DOHH2 (cell line): ENCODE measurements around the gene IFT122.

ENCODE experiments used
- H3F3A ChIP-seq: fragments of 200-600 bp; sonication (generic), shearing (Covaris generic); 2 replicates; pipeline ENCODE4 v1.6.0; 2016; ENCODE audit warnings: antibody characterized with exemption, mild to moderate bottlenecking; ENCODE audit not compliant: control insufficient read depth, insufficient read depth
- H3K27ac ChIP-seq: fragments of 200-600 bp; sonication (generic); 2 replicates; pipeline ENCODE4 v1.5.1; 2014; ENCODE audit warnings: low read depth, mild to moderate bottlenecking, low read length, moderate library complexity
- H3K27me3 ChIP-seq: fragments of 200-600 bp; sonication (generic); 2 replicates; pipeline ENCODE4 v1.6.1; 2014; ENCODE audit warnings: mild to moderate bottlenecking, low read length, mixed read lengths; ENCODE audit not compliant: control insufficient read depth
- H3K36me3 ChIP-seq: fragments of 200-600 bp; sonication (generic); 2 replicates; pipeline ENCODE4 v1.6.1; 2014; ENCODE audit warnings: mild to moderate bottlenecking, low read length, moderate library complexity, mixed read lengths; ENCODE audit not compliant: control insufficient read depth
- H3K4me1 ChIP-seq: fragments of 200-600 bp; sonication (generic); 2 replicates; pipeline ENCODE4 v1.6.1; 2014; ENCODE audit warnings: mild to moderate bottlenecking, low read length, mixed read lengths; ENCODE audit not compliant: control insufficient read depth
- H3K4me2 ChIP-seq: fragments of 200-600 bp; sonication (generic); 2 replicates; pipeline ENCODE4 v1.6.0; 2014; ENCODE audit warnings: mild to moderate bottlenecking, low read length, moderate library complexity
- H3K4me3 ChIP-seq: fragments of 200-600 bp; sonication (generic); 2 replicates; pipeline ENCODE4 v1.5.1; 2014; ENCODE audit warnings: mild to moderate bottlenecking, low read length, mixed read lengths
- H3K79me2 ChIP-seq: fragments of 200-600 bp; sonication (generic); 2 replicates; pipeline ENCODE4 v1.6.1; 2014; ENCODE audit warnings: mild to moderate bottlenecking, low read length, mixed read lengths; ENCODE audit not compliant: control insufficient read depth
- H3K9me2 ChIP-seq: fragments of 200-600 bp; sonication (generic); replicated peaks from 2 replicates; pipeline ENCODE4 v1.6.1; 2014; ENCODE audit warnings: mild to moderate bottlenecking, low read length, mixed read lengths; ENCODE audit not compliant: control insufficient read depth
- H3K9me3 ChIP-seq: fragments of 200-600 bp; sonication (generic); 2 replicates; pipeline ENCODE4 v1.6.1; 2014; ENCODE audit warnings: antibody characterized with exemption, low read length, mixed read lengths; ENCODE audit not compliant: control insufficient read depth, insufficient read depth
- H4K20me1 ChIP-seq: fragments of 200-600 bp; sonication (generic); 2 replicates; pipeline ENCODE4 v1.6.0; 2014; ENCODE audit warnings: low read depth, mild to moderate bottlenecking, antibody characterized with exemption, low read length, moderate library complexity; ENCODE audit not compliant: control insufficient read depth, insufficient read depth
- CTCF ChIP-seq: fragments of 200-600 bp; sonication (generic); IDR thresholded peaks from one replicate; pipeline ENCODE4 v1.5.1; 2014; ENCODE audit warnings: antibody characterized with exemption, mild to moderate bottlenecking, low read depth, low read length; ENCODE audit not compliant: poor library complexity, severe bottlenecking
- EZH2phosphoT487 ChIP-seq: fragments of 200-600 bp; sonication (generic); IDR thresholded peaks from 2 replicates; pipeline ENCODE4 v1.6.1; 2017; ENCODE audit warnings: borderline replicate concordance, mild to moderate bottlenecking, antibody characterized with exemption, low read length, moderate library complexity, mixed read lengths

The IFT122 gene

GRCh38 chr3:129432671-129433070 lies 7.4 kb upstream of the IFT122 start:
- Histone ChIP-seq H3K36me3 (peaks cover 86% of the 10 kb centered on the region), H4K20me1 (no peaks in the 10 kb centered on the region), H3K4me2 (no peak overlapping the region), H3K27me3 (no peaks in the 10 kb centered on the region), H3K4me1 (peaks cover 67% of the 10 kb centered on the region), H3F3A (peaks cover 42% of the 10 kb centered on the region), H3K9me2 (no peaks in the 10 kb centered on the region), H3K4me3 (no peak overlapping the region), H3K27ac (no peak overlapping the region), H3K9me3 (no peaks in the 10 kb centered on the region), H3K79me2 (peaks cover 50% of the 10 kb centered on the region)
- no peak for TF ChIP-seq EZH2phosphoT487

GRCh38 chr3:129433565-129433964 lies 6.5 kb upstream of the IFT122 start:
- H3K4me1 ChIP-seq, result peaks cover 69% of the 10 kb centered on the region

GRCh38 chr3:129434140-129434539 lies 5.9 kb upstream of the IFT122 start:
- H3K79me2 ChIP-seq, result peaks cover 64% of the 10 kb centered on the region
- peaks cover 43% of the 10 kb centered on the region for H3F3A ChIP-seq
- H3K4me2 ChIP-seq, result peak overlapping the region; percentile 90
- TF ChIP-seq EZH2phosphoT487 (no peak), CTCF (no peak)
- H3K4me3 ChIP-seq, result peak overlapping the region; percentile 91
- H3K4me1 ChIP-seq, result peaks cover 64% of the 10 kb centered on the region
- H3K9me3 ChIP-seq, result no peaks in the 10 kb centered on the region
- H4K20me1 ChIP-seq, result no peaks in the 10 kb centered on the region
- H3K27ac ChIP-seq, result peak overlapping the region; percentile 89
- H3K27me3 ChIP-seq, result no peaks in the 10 kb centered on the region
- H3K9me2 ChIP-seq, result no peaks in the 10 kb centered on the region
- H3K36me3 ChIP-seq, result peaks cover 90% of the 10 kb centered on the region

More at GRCh38 chr3:129433565-129433964, 6.5 kb upstream of the IFT122 start:
- Histone ChIP-seq H3K9me2 (no peaks in the 10 kb centered on the region), H3K4me2 (peak overlapping the region; percentile 90), H3K4me3 (peak overlapping the region; percentile 91), H4K20me1 (no peaks in the 10 kb centered on the region), H3K27me3 (no peaks in the 10 kb centered on the region), H3K36me3 (peaks cover 94% of the 10 kb centered on the region), H3K79me2 (peaks cover 59% of the 10 kb centered on the region), H3F3A (peaks cover 46% of the 10 kb centered on the region), H3K27ac (peak overlapping the region; percentile 89), H3K9me3 (no peaks in the 10 kb centered on the region)
- TF ChIP-seq CTCF, result no peak

GRCh38 chr3:129435367-129435766 lies 4.7 kb upstream of the IFT122 start:
- Histone ChIP-seq H4K20me1 (no peaks in the 10 kb centered on the region), H3K27me3 (no peaks in the 10 kb centered on the region), H3K9me3 (no peaks in the 10 kb centered on the region), H3K4me2 (peak overlapping the region; percentile 90), H3K9me2 (no peaks in the 10 kb centered on the region), H3K4me3 (peak overlapping the region; percentile 91), H3K36me3 (peaks cover 84% of the 10 kb centered on the region), H3F3A (peaks cover 31% of the 10 kb centered on the region), H3K79me2 (peaks cover 72% of the 10 kb centered on the region), H3K4me1 (peaks cover 55% of the 10 kb centered on the region), H3K27ac (peak overlapping the region; percentile 89)
- no peak for TF ChIP-seq EZH2phosphoT487
